ENCODE data around the gene AFF1. TPM values are rescaled to one million over a fixed set of nuclear protein-coding genes. Genes with fewer than 3 reads are reported as not detected.
A peak's percentile ranks its signal among the peaks of the same experiment; 100 is the strongest.

The AFF1 gene, protein sequence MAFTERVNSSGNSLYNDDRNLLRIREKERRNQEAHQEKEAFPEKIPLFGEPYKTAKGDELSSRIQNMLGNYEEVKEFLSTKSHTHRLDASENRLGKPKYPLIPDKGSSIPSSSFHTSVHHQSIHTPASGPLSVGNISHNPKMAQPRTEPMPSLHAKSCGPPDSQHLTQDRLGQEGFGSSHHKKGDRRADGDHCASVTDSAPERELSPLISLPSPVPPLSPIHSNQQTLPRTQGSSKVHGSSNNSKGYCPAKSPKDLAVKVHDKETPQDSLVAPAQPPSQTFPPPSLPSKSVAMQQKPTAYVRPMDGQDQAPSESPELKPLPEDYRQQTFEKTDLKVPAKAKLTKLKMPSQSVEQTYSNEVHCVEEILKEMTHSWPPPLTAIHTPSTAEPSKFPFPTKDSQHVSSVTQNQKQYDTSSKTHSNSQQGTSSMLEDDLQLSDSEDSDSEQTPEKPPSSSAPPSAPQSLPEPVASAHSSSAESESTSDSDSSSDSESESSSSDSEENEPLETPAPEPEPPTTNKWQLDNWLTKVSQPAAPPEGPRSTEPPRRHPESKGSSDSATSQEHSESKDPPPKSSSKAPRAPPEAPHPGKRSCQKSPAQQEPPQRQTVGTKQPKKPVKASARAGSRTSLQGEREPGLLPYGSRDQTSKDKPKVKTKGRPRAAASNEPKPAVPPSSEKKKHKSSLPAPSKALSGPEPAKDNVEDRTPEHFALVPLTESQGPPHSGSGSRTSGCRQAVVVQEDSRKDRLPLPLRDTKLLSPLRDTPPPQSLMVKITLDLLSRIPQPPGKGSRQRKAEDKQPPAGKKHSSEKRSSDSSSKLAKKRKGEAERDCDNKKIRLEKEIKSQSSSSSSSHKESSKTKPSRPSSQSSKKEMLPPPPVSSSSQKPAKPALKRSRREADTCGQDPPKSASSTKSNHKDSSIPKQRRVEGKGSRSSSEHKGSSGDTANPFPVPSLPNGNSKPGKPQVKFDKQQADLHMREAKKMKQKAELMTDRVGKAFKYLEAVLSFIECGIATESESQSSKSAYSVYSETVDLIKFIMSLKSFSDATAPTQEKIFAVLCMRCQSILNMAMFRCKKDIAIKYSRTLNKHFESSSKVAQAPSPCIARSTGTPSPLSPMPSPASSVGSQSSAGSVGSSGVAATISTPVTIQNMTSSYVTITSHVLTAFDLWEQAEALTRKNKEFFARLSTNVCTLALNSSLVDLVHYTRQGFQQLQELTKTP
- polyA plus RNA-seq (2013, experiment 1 of 2): 27.5 TPM
- 20.3 TPM for polyA plus RNA-seq (2013, experiment 2 of 2)

DNA sequence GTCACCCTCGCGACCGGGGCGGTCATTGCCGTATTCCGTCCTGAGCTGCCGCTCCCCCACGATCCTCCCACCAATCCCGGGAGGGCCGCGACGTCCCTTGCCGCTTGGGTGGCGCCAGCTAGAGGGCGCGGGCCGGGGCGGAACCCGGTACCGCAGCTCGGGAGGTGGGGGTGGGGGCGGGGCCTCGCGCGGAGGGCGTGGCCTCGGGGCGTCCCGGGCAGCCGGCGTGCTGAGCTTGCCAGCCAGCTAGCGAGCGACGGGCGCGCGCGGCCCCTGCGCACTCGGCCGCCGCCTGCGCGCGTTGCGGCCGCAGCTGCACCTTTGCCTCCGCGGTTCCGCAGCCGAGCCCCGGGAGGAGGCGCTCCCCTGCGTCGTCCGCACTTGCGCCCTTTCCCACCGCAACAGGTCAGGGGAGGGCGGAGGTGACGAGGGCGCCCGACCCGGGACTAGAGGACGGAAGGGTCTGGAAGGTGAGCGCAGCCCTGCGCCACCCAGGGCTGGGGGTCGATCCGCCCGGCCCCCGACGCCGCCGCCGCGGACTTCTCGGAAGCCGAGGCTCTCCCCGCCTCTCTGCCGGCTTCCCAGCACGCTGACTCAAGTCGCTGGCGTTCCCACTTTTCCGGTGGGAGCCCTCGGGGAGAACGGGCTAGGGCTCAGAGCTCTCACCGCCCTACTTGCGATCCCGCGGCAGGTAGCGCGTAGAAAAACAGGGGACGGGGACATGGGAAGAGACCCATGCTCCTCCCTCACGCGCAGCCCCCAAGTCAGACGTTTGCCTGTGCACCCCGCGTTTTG lies at the start of gene AFF1:
AFF1 (plus strand) TSS at position 241 of the 795 bp plus-strand sequence. CDS start 13,523 bp downstream, outside the sequence.
- H3K9me3 ChIP-seq (ENCODE audit: control insufficient read depth, low read length): no peaks in the 10 kb centered on the region
- peak within 1 kb of the TSS; percentile 77 for H3K4me3 ChIP-seq (ENCODE audit: extremely low read depth, insufficient read depth, low read length, poor library complexity, severe bottlenecking)
- peak within 1 kb of the TSS; percentile 83 for H3K27ac ChIP-seq (ENCODE audit: low read depth, low read length, severe bottlenecking)
- peaks cover 27% of the 10 kb centered on the region for H3K4me1 ChIP-seq (ENCODE audit: control insufficient read depth, insufficient read depth, low read length, poor library complexity, severe bottlenecking)
- H3K36me3 ChIP-seq (ENCODE audit: control insufficient read depth, insufficient read depth, low read length): no peaks in the 10 kb centered on the region
- WGBS, 2 experiments (ENCODE audit: insufficient coverage in 2 of 2): 0% methylated on average over 55 to 77 of the region's 97 CpGs

- no peak overlapping the region for H3K27ac ChIP-seq (ENCODE audit: low read depth, low read length, severe bottlenecking)
- 90 to 96% methylated on average over 4 of the region's 7 CpGs for WGBS, 2 experiments (ENCODE audit: insufficient coverage in 2 of 2)
These were observed 44.0 kb upstream of the AFF1 start for GRCh38 chr4:86890790-86891189.

DNA sequence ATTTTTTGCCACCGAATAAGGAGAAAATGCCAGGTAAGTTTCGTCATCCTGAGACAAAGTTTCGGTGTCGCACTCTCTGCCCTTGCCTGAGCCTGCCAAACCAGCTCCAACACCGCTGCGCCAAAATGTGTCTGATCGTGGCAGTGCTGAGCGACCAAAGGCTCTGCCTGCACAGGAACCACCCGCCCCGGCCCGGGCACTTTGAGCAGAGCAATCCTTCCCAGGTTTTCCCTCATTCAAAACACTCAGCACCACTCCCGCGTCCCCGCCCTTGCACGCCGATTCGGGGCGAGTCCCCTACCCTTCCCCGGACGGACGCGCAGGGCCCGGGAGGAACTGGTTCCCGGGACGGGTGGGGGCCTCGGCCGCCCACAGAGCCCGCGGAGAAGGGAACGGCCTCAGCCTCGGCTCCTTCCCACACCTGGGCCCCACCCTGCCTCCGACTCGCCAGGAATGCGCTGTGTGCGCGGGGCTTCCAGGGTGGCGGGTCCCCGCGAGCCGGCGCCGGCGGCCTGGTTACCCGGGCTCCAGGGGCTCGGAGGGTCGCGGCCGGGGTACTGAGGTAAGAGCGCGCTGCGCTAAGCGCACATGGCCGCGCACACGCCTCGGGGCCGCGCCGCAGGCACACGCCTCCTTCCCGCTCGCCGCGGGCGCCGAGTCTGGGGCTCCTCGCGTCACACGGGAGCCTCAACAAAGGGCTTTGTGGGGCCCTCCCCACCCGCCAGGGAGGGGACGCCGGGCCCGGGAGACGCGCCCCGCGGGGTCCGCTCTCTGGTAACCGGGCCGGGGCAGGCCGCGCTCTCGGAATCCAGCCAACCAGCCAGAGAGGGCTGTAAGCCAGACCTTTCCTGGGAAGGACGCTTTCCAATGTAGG lies 42.8 kb upstream of the AFF1 start, which contains the start of gene C4orf36:
C4orf36 (minus strand) TSS at position 661 of the 874 bp plus-strand sequence. CDS start 902 bp downstream, outside the sequence.
- 1 to 2% methylated on average over 70 to 78 of the region's 84 CpGs for WGBS, 2 experiments (ENCODE audit: insufficient coverage in 2 of 2)
- Histone ChIP-seq H3K36me3 (ENCODE audit: control insufficient read depth, insufficient read depth, low read length) (no peaks in the 10 kb centered on the region), H3K4me3 (ENCODE audit: extremely low read depth, insufficient read depth, low read length, poor library complexity, severe bottlenecking) (peak within 1 kb of the TSS; percentile 66), H3K27ac (ENCODE audit: low read depth, low read length, severe bottlenecking) (peak within 1 kb of the TSS; percentile 60), H3K9me3 (ENCODE audit: control insufficient read depth, low read length) (no peaks in the 10 kb centered on the region), H3K4me1 (ENCODE audit: control insufficient read depth, insufficient read depth, low read length, poor library complexity, severe bottlenecking) (no peaks in the 10 kb centered on the region)

More at GRCh38 chr4:86890790-86891189, 44.0 kb upstream of the AFF1 start:
- Histone ChIP-seq H3K9me3 (ENCODE audit: control insufficient read depth, low read length) (no peaks in the 10 kb centered on the region), H3K4me3 (ENCODE audit: extremely low read depth, insufficient read depth, low read length, poor library complexity, severe bottlenecking) (no peak overlapping the region), H3K4me1 (ENCODE audit: control insufficient read depth, insufficient read depth, low read length, poor library complexity, severe bottlenecking) (no peaks in the 10 kb centered on the region), H3K36me3 (ENCODE audit: control insufficient read depth, insufficient read depth, low read length) (no peaks in the 10 kb centered on the region)

- H3K9me3 ChIP-seq (ENCODE audit: control insufficient read depth, low read length): no peaks in the 10 kb centered on the region
- H3K4me3 ChIP-seq (ENCODE audit: extremely low read depth, insufficient read depth, low read length, poor library complexity, severe bottlenecking): peak overlapping the region; percentile 66
- H3K36me3 ChIP-seq (ENCODE audit: control insufficient read depth, insufficient read depth, low read length): no peaks in the 10 kb centered on the region
- H3K4me1 ChIP-seq (ENCODE audit: control insufficient read depth, insufficient read depth, low read length, poor library complexity, severe bottlenecking): no peaks in the 10 kb centered on the region
- peak overlapping the region; percentile 60 for H3K27ac ChIP-seq (ENCODE audit: low read depth, low read length, severe bottlenecking)
- 12 to 27% methylated on average over 8 to 12 of the region's 13 CpGs for WGBS, 2 experiments (ENCODE audit: insufficient coverage in 2 of 2)
These were observed 42.2 kb upstream of the AFF1 start for GRCh38 chr4:86892636-86892960.

DNA sequence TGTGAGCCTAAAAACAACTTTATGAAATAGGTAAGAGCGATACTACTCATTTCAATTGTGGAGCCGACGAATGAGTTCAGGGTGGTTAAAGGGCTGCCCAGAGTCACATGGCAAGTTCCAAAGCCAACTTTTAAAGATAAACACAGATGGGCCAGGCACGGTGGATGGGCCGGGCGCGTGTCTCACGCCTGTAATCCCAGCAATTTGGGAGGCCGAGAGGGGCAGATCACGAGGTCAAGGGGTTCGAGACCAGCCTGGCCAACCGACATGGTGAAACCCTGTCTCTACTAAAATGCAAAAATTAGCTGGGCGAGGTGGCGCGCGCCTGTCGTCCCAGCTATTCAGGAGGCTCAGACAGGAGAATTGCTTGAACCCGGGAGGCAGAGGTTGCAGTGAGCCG lies 41.7 kb upstream of the AFF1 start:
- Histone ChIP-seq H3K4me3 (ENCODE audit: extremely low read depth, insufficient read depth, low read length, poor library complexity, severe bottlenecking) (no peak overlapping the region), H3K27ac (ENCODE audit: low read depth, low read length, severe bottlenecking) (no peak overlapping the region), H3K36me3 (ENCODE audit: control insufficient read depth, insufficient read depth, low read length) (no peaks in the 10 kb centered on the region), H3K9me3 (ENCODE audit: control insufficient read depth, low read length) (no peaks in the 10 kb centered on the region), H3K4me1 (ENCODE audit: control insufficient read depth, insufficient read depth, low read length, poor library complexity, severe bottlenecking) (no peaks in the 10 kb centered on the region)
- 94 to 96% methylated on average over 19 of the region's 19 CpGs for WGBS, 2 experiments (ENCODE audit: insufficient coverage in 2 of 2)

DNA sequence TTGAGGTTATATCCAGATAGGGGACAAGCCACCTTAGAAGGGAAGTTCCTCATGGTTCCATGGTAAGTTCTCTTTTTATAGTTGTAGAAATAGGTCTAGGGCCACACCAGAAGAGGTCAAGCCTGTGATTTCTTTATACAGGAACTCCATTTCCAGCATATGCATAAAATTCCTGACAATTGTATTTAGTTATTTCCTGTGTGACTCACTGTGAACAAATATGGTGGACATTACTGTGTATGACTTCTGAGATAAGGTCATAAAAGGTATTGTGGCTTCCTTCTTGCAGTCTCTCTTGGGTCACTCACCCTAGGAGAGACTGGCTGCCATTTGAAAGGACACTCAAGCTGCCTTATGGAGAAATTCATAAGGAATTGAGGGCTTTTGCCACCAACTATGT lies 40.4 kb upstream of the AFF1 start:
- H3K36me3 ChIP-seq (ENCODE audit: control insufficient read depth, insufficient read depth, low read length): no peaks in the 10 kb centered on the region
- no peaks in the 10 kb centered on the region for H3K9me3 ChIP-seq (ENCODE audit: control insufficient read depth, low read length)
- no peak overlapping the region for H3K4me3 ChIP-seq (ENCODE audit: extremely low read depth, insufficient read depth, low read length, poor library complexity, severe bottlenecking)
- H3K4me1 ChIP-seq (ENCODE audit: control insufficient read depth, insufficient read depth, low read length, poor library complexity, severe bottlenecking): no peaks in the 10 kb centered on the region
- H3K27ac ChIP-seq (ENCODE audit: low read depth, low read length, severe bottlenecking): no peak overlapping the region

DNA sequence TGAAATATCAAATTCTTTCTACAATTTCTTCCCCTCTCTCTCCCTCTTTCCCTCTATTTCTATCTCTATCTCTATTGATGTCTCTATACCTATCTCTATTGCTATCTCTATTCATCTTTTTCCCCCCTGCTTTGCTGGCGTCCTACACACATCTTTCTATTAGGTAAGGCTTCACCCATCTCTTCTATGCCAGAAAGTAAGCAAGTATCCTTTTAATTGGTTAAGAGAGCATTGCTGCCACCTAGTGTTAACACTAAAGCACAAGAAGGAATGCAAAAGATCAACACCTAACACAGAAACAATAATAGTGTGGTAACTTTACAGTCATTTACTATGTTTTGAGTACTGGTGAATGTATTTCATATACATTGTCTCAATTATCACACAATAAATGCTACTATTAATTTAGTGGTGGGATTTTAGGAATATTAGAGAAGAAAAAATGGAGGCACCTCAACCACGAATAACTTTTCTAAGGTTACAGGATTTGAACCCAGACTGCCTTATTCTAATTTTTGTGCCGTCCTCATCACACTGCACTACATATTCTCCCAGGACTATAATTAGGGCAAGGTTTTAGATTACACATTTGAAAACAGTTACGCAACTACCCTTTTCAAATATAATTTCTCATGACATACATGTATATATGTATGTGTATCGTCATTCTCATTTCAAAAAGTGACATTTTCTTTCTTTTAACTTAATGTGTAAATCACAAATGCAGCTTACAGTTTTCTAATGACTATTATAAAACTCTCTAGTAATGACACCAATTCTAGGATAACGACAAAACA lies 38.9 kb upstream of the AFF1 start:
- Histone ChIP-seq H3K4me3 (ENCODE audit: extremely low read depth, insufficient read depth, low read length, poor library complexity, severe bottlenecking) (no peak overlapping the region), H3K27ac (ENCODE audit: low read depth, low read length, severe bottlenecking) (no peak overlapping the region), H3K9me3 (ENCODE audit: control insufficient read depth, low read length) (no peaks in the 10 kb centered on the region), H3K36me3 (ENCODE audit: control insufficient read depth, insufficient read depth, low read length) (no peaks in the 10 kb centered on the region), H3K4me1 (ENCODE audit: control insufficient read depth, insufficient read depth, low read length, poor library complexity, severe bottlenecking) (no peaks in the 10 kb centered on the region)
- 60 to 100% methylated on average over 1 to 2 of the region's 6 CpGs for WGBS, 2 experiments (ENCODE audit: insufficient coverage in 2 of 2)

GRCh38 chr4:86896596-86896995 lies 38.2 kb upstream of the AFF1 start:
- H3K4me1 ChIP-seq (ENCODE audit: control insufficient read depth, insufficient read depth, low read length, poor library complexity, severe bottlenecking): no peaks in the 10 kb centered on the region
- no peak overlapping the region for H3K4me3 ChIP-seq (ENCODE audit: extremely low read depth, insufficient read depth, low read length, poor library complexity, severe bottlenecking)
- WGBS, 2 experiments (ENCODE audit: insufficient coverage in 2 of 2): 72 to 91% methylated on average over 4 of the region's 4 CpGs
- no peaks in the 10 kb centered on the region for H3K9me3 ChIP-seq (ENCODE audit: control insufficient read depth, low read length)
- H3K36me3 ChIP-seq (ENCODE audit: control insufficient read depth, insufficient read depth, low read length): no peaks in the 10 kb centered on the region
- no peak overlapping the region for H3K27ac ChIP-seq (ENCODE audit: low read depth, low read length, severe bottlenecking)

GRCh38 chr4:86898562-86898961 lies 36.2 kb upstream of the AFF1 start:
- Histone ChIP-seq H3K4me1 (ENCODE audit: control insufficient read depth, insufficient read depth, low read length, poor library complexity, severe bottlenecking) (no peaks in the 10 kb centered on the region), H3K9me3 (ENCODE audit: control insufficient read depth, low read length) (no peaks in the 10 kb centered on the region), H3K4me3 (ENCODE audit: extremely low read depth, insufficient read depth, low read length, poor library complexity, severe bottlenecking) (no peak overlapping the region), H3K36me3 (ENCODE audit: control insufficient read depth, insufficient read depth, low read length) (no peaks in the 10 kb centered on the region), H3K27ac (ENCODE audit: low read depth, low read length, severe bottlenecking) (no peak overlapping the region)
- WGBS, 2 experiments (ENCODE audit: insufficient coverage in 2 of 2): 83 to 89% methylated on average over 2 to 4 of the region's 4 CpGs

Measured in mesodermal cell (in vitro differentiated cells).